Activated naive CD8-positive, alpha-beta T cell treated with anti-CD3 and anti-CD28 coated beads, Interleukin-2, amount 10 ng/mL, durations not matched to agents 7 days and 5 days (primary cell): Measurements from ENCODE around the gene TIFAB. TPM values are rescaled to one million over a fixed set of nuclear protein-coding genes. Genes with fewer than 3 reads are reported as not detected.

Source experiments
- ATAC-seq: fragments of 150-1000 bp; cut with Tn5 transposase; one replicate; pipeline ENCODE4 v1.10.0; 2021; ENCODE audit warnings: low read depth, moderate library complexity
- POLR2A ChIA-PET: fragments of 350-600 bp; sonication (Branson Sonifier 250); formaldehyde crosslinking; loops from one replicate; lab custom pipeline; 2021; ENCODE audit warnings: antibody characterized with exemption; lab: Charles Lee
- DNase-seq: peaks from one replicate; pipeline ENCODE4 v3.0.0; 2021
- H3K27ac Mint-ChIP-seq: one replicate; pipeline ENCODE4 v1.8.0; 2022; ENCODE audit warnings: mild to moderate bottlenecking, mixed read lengths
- H3K27me3 Mint-ChIP-seq: one replicate; pipeline ENCODE4 v1.8.0; 2022; ENCODE audit warnings: mild to moderate bottlenecking, moderate library complexity, mixed read lengths
- H3K36me3 Mint-ChIP-seq: one replicate; pipeline ENCODE4 v1.8.0; 2021; ENCODE audit warnings: mild to moderate bottlenecking, mixed read lengths
- H3K4me1 Mint-ChIP-seq: one replicate; pipeline ENCODE4 v1.8.0; 2021; ENCODE audit warnings: mixed read lengths
- H3K4me3 Mint-ChIP-seq: one replicate; pipeline ENCODE4 v1.8.0; 2022; ENCODE audit warnings: mild to moderate bottlenecking, moderate library complexity, mixed read lengths
- H3K9me3 Mint-ChIP-seq: one replicate; pipeline ENCODE4 v1.8.0; 2021; ENCODE audit warnings: mixed read lengths
- total RNA-seq, 2 experiments: library from RNA; stranded (reverse); gene quantifications; one replicate each; pipeline ENCODE4 v1.2.3, GENCODE V29; 2021

TIFAB gene
- total RNA-seq, 2 experiments from 2014 or later, result not detected

- ATAC-seq (no peak), DNase-seq (no peak)
- Mint-ChIP-seq H3K9me3 (no peaks in the 10 kb centered on the region), H3K27ac (no peak overlapping the region), H3K4me3 (no peak overlapping the region), H3K4me1 (peaks cover 5% of the 10 kb centered on the region), H3K36me3 (no peaks in the 10 kb centered on the region), H3K27me3 (peaks cover 80% of the 10 kb centered on the region)
- POLR2A ChIA-PET, result no interaction called here
Observed at GRCh38 chr5:135488727-135489465, 36.7 kb upstream of the TIFAB start.

- Mint-ChIP-seq H3K9me3 (no peaks in the 10 kb centered on the region), H3K36me3 (no peaks in the 10 kb centered on the region), H3K4me3 (no peak overlapping the region), H3K27ac (no peak overlapping the region), H3K27me3 (peaks cover 71% of the 10 kb centered on the region), H3K4me1 (peaks cover 5% of the 10 kb centered on the region)
- POLR2A ChIA-PET, result no interaction called here
- DNase-seq (no peak), ATAC-seq (no peak)
Observed at GRCh38 chr5:135487839-135488514, 35.8 kb upstream of the TIFAB start.

GRCh38 chr5:135487037-135487395, 34.9 kb upstream of the TIFAB start:
- no peaks in the 10 kb centered on the region for H3K36me3 Mint-ChIP-seq
- DNase-seq (no peak), ATAC-seq (no peak)
- no peaks in the 10 kb centered on the region for H3K9me3 Mint-ChIP-seq
- peaks cover 61% of the 10 kb centered on the region for H3K27me3 Mint-ChIP-seq
- peaks cover 5% of the 10 kb centered on the region for H3K4me1 Mint-ChIP-seq
- POLR2A ChIA-PET, result no interaction called here
- H3K4me3 Mint-ChIP-seq, result no peak overlapping the region
- H3K27ac Mint-ChIP-seq, result no peak overlapping the region

- H3K9me3 Mint-ChIP-seq, result no peaks in the 10 kb centered on the region
- H3K4me1 Mint-ChIP-seq, result peaks cover 5% of the 10 kb centered on the region
- H3K27ac Mint-ChIP-seq, result no peak overlapping the region
- H3K27me3 Mint-ChIP-seq, result peaks cover 55% of the 10 kb centered on the region
- DNase-seq (no peak), ATAC-seq (no peak)
- POLR2A ChIA-PET, result no interaction called here
- no peaks in the 10 kb centered on the region for H3K36me3 Mint-ChIP-seq
- H3K4me3 Mint-ChIP-seq, result no peak overlapping the region
Observed at GRCh38 chr5:135486131-135487036, 34.2 kb upstream of the TIFAB start.

GRCh38 chr5:135484674-135485086, 32.5 kb upstream of the TIFAB start:
- POLR2A ChIA-PET, result no interaction called here
- no peak for ATAC-seq
- peaks cover 39% of the 10 kb centered on the region for H3K27me3 Mint-ChIP-seq

GRCh38 chr5:135483254-135483653, 31.1 kb upstream of the TIFAB start:
- Mint-ChIP-seq H3K27me3 (peaks cover 28% of the 10 kb centered on the region), H3K27ac (no peak overlapping the region)
- ATAC-seq, result no peak

More at GRCh38 chr5:135484674-135485086, 32.5 kb upstream of the TIFAB start:
- Mint-ChIP-seq H3K27ac (no peak overlapping the region), H3K4me3 (no peak overlapping the region), H3K4me1 (peaks cover 2% of the 10 kb centered on the region), H3K36me3 (no peaks in the 10 kb centered on the region), H3K9me3 (no peaks in the 10 kb centered on the region)
- DNase-seq, result no peak

GRCh38 chr5:135482381-135482933, 30.3 kb upstream of the TIFAB start:
- H3K9me3 Mint-ChIP-seq, result no peaks in the 10 kb centered on the region
- POLR2A ChIA-PET, result no interaction called here
- H3K27ac Mint-ChIP-seq, result no peak overlapping the region
- no peak for ATAC-seq
- H3K27me3 Mint-ChIP-seq, result peaks cover 20% of the 10 kb centered on the region
- H3K4me1 Mint-ChIP-seq, result no peaks in the 10 kb centered on the region
- H3K36me3 Mint-ChIP-seq, result no peaks in the 10 kb centered on the region
- DNase-seq, result no peak
- H3K4me3 Mint-ChIP-seq, result no peak overlapping the region

More at GRCh38 chr5:135483254-135483653, 31.1 kb upstream of the TIFAB start:
- no peaks in the 10 kb centered on the region for H3K9me3 Mint-ChIP-seq
- POLR2A ChIA-PET, result no interaction called here
- DNase-seq, result no peak
- H3K36me3 Mint-ChIP-seq, result no peaks in the 10 kb centered on the region
- H3K4me3 Mint-ChIP-seq, result no peak overlapping the region
- H3K4me1 Mint-ChIP-seq, result no peaks in the 10 kb centered on the region

- no peaks in the 10 kb centered on the region for H3K36me3 Mint-ChIP-seq
- H3K9me3 Mint-ChIP-seq, result no peaks in the 10 kb centered on the region
- H3K4me1 Mint-ChIP-seq, result no peaks in the 10 kb centered on the region
- ATAC-seq (no peak), DNase-seq (no peak)
- H3K27ac Mint-ChIP-seq, result no peak overlapping the region
- H3K4me3 Mint-ChIP-seq, result no peak overlapping the region
- peaks cover 15% of the 10 kb centered on the region for H3K27me3 Mint-ChIP-seq
- POLR2A ChIA-PET, result no interaction called here
Observed at GRCh38 chr5:135481909-135482311, 29.8 kb upstream of the TIFAB start.

GRCh38 chr5:135481387-135481786, 29.2 kb upstream of the TIFAB start:
- no peak for DNase-seq
- no peaks in the 10 kb centered on the region for H3K36me3 Mint-ChIP-seq
- no peak overlapping the region for H3K27ac Mint-ChIP-seq
- no peaks in the 10 kb centered on the region for H3K9me3 Mint-ChIP-seq
- H3K4me3 Mint-ChIP-seq, result no peak overlapping the region
- no peak for ATAC-seq
- POLR2A ChIA-PET, result no interaction called here
- no peaks in the 10 kb centered on the region for H3K4me1 Mint-ChIP-seq
- H3K27me3 Mint-ChIP-seq, result peaks cover 12% of the 10 kb centered on the region

- DNase-seq (no peak), ATAC-seq (no peak)
- Mint-ChIP-seq H3K4me1 (no peaks in the 10 kb centered on the region), H3K4me3 (no peak overlapping the region), H3K36me3 (no peaks in the 10 kb centered on the region), H3K27ac (no peak overlapping the region), H3K9me3 (no peaks in the 10 kb centered on the region), H3K27me3 (peaks cover 10% of the 10 kb centered on the region)
- POLR2A ChIA-PET, result no interaction called here
Observed at GRCh38 chr5:135480511-135480910, 28.4 kb upstream of the TIFAB start.

- ATAC-seq, result no peak
- no peak overlapping the region for H3K27ac Mint-ChIP-seq
- no peaks in the 10 kb centered on the region for H3K9me3 Mint-ChIP-seq
- DNase-seq, result no peak
- POLR2A ChIA-PET, result no interaction called here
- no peaks in the 10 kb centered on the region for H3K36me3 Mint-ChIP-seq
- H3K4me3 Mint-ChIP-seq, result no peak overlapping the region
- H3K27me3 Mint-ChIP-seq, result peaks cover 6% of the 10 kb centered on the region
- no peaks in the 10 kb centered on the region for H3K4me1 Mint-ChIP-seq
Observed at GRCh38 chr5:135478938-135479337, 26.8 kb upstream of the TIFAB start.

- Mint-ChIP-seq H3K27ac (no peak overlapping the region), H3K27me3 (peaks cover 16% of the 10 kb centered on the region), H3K4me1 (no peaks in the 10 kb centered on the region), H3K9me3 (no peaks in the 10 kb centered on the region), H3K36me3 (no peaks in the 10 kb centered on the region), H3K4me3 (no peak overlapping the region)
- POLR2A ChIA-PET, result no interaction called here
- DNase-seq (no peak), ATAC-seq (no peak)
Observed at GRCh38 chr5:135477613-135478066, 25.5 kb upstream of the TIFAB start.
